HK-2 (cell line): Measurements from ENCODE around the gene ZMAT5.
"Not testable (repeated sequence)": the region's sequence is repeated elsewhere in the genome, so short reads cannot be mapped to it uniquely, and the experiment has no call there.

Experiments used
- DNase-seq: peaks from one replicate; pipeline ENCODE4 v3.0.0-alpha.2; 2018; ENCODE audit not compliant: unreplicated experiment

Gene ZMAT5

DNA sequence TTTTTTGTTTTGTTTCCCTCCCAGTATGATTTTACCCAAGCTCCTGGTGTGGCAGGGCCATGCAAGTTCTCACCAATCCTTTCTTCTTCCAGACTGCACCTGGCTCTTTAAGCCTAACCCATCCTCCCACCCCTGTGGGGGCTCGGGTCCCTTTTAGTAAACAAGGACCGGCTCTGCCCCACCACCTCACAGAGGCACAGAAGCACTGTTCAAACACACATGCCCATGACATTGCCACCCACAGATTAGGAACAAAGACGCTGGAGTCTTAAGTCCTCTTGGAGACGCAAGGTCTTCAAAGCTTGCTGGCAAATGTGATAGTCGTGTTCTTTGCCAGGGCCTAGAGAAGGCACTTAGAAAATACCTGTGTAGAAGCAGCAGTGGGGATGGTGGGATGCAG lies 19.2 kb upstream of the ZMAT5 start:
- DNase-seq = no peak

DNA sequence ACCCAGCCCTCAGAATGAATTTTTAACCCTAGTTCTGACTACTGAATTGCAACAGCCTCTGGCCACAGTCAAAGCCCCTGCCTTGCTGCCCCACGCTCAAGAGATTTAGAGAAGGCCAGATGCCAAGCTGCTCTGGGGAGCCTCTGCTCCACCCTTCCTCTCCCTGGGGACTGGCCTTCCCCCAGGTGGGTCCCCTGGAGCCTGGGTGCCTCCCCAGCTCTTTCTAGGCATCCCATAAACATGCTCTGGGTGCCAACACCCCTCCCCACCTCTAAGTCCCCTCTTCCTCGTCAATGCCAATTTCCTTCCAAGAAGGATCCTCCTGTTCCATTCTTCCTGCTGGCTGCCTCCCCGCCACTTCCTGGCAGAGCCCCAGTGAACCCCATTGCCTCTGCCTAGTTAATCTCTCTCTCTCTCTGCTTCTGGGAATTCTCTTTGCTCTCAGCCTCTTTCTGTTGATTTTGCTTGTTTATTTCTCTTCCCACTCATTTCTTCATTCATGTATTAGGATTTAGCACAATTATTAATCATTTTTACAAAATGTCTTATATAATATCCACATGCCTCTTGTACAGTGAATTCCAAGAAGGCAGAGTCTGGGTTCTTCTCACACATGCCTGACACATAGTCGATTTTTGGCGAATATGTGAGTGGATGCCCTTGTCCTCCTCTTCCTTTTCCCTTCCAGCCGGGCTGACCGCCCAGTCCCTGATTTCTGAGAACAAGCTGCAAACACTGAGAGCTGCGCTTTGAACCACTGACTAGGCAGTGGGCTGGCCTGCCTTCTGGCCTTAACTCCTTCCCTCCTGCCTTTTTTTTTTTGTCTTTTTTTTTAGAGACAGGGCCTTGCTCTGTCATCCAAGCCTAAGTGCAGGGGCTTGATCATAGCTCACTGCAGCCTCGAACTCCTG lies 17.9 kb upstream of the ZMAT5 start:
- DNase-seq = no peak

GRCh38 chr22:29782061-29782845 lies 15.4 kb upstream of the ZMAT5 start:
- DNase-seq = peak; percentile 51

- DNase-seq = peak; percentile 67
Measured at GRCh38 chr22:29780748-29781676, 14.2 kb upstream of the ZMAT5 start.

DNA sequence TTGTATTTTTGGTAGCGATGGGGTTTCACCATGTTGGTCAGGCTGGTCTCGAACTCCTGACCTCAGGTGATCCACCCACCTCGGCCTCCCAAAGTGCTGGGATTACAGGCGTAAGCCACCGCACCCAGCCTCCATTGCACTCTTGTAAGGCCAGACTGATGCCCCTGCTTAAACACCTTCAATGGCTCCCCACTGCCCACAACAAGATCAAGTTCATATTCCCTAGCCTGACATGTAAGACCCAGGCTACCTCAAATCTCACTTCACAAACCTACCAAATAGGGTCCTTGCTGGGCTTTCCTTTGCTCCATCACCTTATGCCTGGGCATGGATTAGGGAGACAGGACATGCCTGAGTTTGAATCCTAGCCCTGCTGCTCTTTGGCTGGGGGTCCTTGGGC lies 13.4 kb upstream of the ZMAT5 start:
- DNase-seq = no peak

GRCh38 chr22:29773233-29773632 lies 6.4 kb upstream of the ZMAT5 start:
- DNase-seq = peak; percentile 46

GRCh38 chr22:29772170-29772641 lies 5.4 kb upstream of the ZMAT5 start:
- no peak for DNase-seq

- no peak for DNase-seq
Measured at GRCh38 chr22:29769723-29770321, 3.0 kb upstream of the ZMAT5 start.

DNA sequence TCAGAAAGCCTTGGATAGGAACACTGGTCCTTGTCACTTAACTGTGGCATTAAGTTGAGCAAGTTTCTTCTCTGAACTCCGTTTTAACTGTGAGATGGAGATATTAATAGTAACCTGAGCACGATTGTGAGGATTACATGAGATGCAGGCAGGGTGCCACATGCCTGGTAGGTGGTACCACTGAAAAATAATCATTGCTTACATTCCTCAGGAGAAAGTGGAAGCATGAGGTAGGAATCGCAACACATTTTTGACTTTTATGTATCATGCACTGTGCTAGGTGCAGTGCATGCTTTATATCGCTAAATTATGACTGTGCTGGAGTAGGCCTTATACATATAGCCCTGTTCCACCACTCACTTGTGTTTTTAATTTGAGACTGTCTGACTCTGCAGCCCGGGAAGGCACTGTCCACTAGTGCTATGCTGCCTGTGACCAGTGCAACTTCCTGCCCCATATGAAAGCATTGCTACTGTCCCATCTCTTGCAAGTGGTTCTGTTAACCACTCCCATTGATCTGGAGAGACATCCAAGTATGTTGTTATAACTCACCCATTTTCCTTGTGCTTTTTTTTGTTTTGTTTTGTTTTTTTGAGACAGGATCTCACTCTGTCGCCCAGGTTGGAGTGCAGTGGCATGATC lies 1.4 kb upstream of the ZMAT5 start:
- DNase-seq = no peak

- peak; percentile 83 for DNase-seq
Measured at GRCh38 chr22:29767171-29768051, 604 bp upstream of the ZMAT5 start, which contains the start of gene UQCR10. Gene UQCR10 (plus strand): TSS chr22:29767369. CDS start chr22:29767399, 30 bp downstream.

- peak; percentile 41 for DNase-seq
Measured at GRCh38 chr22:29765905-29766631, 739 bp downstream of the ZMAT5 start.

DNA sequence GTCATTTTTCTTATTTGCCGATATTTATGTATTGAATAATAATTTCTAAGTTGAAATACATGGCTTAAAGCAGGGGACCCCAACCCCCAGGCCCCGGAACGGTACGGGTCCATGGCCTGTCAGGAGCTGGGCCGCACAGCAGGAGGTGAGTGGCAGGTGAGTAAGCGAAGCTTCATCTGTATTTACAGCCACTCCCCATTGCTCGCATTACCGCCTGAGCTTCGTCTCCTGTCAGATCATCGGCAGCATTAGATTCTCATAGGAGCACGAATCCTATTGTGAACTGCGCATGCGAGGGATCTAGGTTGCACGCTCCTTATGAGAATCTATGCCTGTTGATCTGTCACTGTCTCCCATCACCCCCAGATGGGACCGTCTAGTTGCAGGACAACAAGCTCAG lies 4.5 kb downstream of the ZMAT5 start:
- no peak for DNase-seq

- no peak for DNase-seq
Measured at GRCh38 chr22:29758959-29759358, 7.8 kb downstream of the ZMAT5 start.

DNA sequence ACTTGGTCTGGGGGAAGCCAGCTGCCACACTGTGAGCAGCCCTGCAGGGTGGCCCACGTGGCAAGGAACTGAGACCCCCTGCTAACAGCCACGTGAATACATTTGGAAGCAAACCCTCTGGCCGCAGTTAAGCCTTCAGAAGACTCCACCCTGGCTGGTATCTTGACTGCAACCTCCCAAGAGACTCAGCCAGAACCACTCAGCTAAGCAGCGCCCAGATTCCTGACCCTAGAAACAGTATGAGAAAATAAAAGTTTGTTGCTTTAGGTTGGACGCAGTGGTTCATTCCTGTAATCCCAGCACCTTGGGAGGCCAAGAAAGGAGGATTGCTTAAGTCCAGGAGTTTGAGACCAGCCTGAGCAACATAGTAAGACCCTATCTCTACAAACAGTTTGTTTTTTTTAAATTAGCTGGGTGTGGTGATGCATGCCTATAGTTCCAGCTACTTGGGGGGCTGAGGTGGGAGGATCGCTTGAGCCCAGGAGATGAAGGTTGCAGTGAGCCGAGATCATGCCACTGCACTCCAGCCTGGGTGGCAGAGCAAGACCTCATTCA lies 8.7 kb downstream of the ZMAT5 start:
- DNase-seq = no peak

DNA sequence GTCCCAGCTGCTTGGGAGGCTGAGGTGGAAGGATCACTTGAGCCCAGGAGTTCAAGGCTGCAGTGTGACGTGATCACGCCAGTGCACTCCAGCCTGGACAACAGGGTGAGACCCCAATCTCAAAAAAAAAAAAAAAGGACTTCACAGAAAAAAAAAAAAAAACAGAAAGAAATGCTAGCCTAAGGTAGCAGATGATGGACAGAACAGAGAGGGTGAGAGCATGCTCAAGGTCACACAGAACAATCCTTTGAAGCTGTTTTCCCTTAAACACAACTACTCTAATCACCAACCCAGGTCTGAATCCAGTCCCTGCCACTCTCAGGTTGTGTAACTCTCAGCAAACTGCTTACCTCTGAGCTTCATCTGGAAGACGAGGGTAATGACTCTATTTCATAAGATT lies 9.7 kb downstream of the ZMAT5 start:
- no peak for DNase-seq

- DNase-seq = no peak
Measured at GRCh38 chr22:29756341-29756740, 10.5 kb downstream of the ZMAT5 start.

DNA sequence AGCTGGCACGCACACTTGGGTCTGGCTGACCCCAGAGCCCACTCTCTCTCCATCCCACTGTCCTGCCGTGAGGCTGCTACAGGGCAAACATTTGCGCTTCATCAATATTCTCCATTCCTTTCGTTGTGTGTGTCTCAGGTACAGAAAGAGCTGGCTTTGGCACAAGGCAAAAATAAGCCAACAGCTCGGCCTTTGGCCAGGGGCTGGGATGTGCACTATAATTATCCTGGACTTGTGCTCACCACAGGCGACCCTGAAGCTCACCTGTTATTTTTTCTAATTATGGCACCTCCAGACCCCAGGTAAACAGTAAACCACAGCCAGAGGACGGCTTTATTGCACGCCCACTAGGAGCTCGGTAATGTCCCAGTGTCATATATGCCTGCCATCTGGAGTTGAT lies 10.9 kb downstream of the ZMAT5 start:
- no peak for DNase-seq

DNA sequence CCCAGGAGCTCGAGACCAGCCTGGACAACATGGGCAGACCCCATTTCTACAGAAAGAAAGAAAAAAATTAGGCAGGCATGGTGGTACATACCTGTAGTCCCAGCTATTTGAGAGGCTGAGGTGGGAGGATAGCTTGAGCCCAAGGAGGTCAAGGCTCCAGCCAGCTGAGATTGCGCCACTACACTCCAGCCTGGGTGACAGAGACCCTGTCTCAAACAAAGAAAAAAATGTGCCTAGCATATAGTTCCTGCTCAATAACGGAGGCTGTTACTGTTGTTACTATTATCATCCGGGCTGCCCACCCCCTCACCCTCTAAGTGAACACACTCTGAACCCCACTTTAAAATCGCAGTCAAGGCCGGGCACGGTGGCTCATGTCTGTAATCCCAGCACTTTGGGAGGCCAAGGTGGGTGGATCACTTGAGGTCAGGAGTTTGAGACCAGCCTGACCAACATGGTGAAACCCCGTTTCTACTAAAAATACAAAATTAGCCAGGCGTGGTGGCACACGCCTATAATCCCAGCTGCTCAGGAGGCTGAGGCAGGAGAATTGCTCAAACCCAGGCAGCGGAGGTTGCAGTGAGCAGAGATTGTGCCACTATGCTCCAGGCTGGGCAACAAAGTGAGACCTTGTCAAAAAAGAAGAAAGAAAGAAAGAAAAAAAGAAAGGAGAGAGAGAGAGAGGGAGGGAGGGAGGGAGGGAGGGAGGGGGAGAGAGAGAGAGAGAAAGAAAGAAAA lies 12.0 kb downstream of the ZMAT5 start:
- DNase-seq = not testable (repeated sequence)
